ENCODE data around the gene LYRM1.
"Not testable (repeated sequence)": the region's sequence is repeated elsewhere in the genome, so short reads cannot be mapped to it uniquely, and the experiment has no call there.

The LYRM1 gene

GRCh38 chr16:20903899-20904506 is 3.4 kb downstream of the LYRM1 start:
- no peak for DNase-seq

- DNase-seq: no peak
Measured at GRCh38 chr16:20904507-20905081, 4.0 kb downstream of the LYRM1 start.

GRCh38 chr16:20905576-20905975 is 5.0 kb downstream of the LYRM1 start:
- no peak for DNase-seq

- no peak for DNase-seq
Measured at GRCh38 chr16:20906341-20907255, 6.0 kb downstream of the LYRM1 start.

GRCh38 chr16:20910781-20911321 is 10.3 kb downstream of the LYRM1 start:
- no peak for DNase-seq

- no peak for DNase-seq
Measured at GRCh38 chr16:20911361-20911760, 10.8 kb downstream of the LYRM1 start.

- no peak for DNase-seq
Measured at GRCh38 chr16:20916289-20916688, 15.7 kb downstream of the LYRM1 start.

GRCh38 chr16:20916942-20917341 is 16.4 kb downstream of the LYRM1 start:
- DNase-seq: no peak

GRCh38 chr16:20918486-20919239 is 18.1 kb downstream of the LYRM1 start:
- DNase-seq: no peak

GRCh38 chr16:20920091-20920490 is 19.5 kb downstream of the LYRM1 start:
- DNase-seq: no peak

- no peak for DNase-seq
Measured at GRCh38 chr16:20920799-20921198, 20.2 kb downstream of the LYRM1 start.

GRCh38 chr16:20923876-20924275 is 23.3 kb downstream of the LYRM1 start:
- DNase-seq: no peak

- no peak for DNase-seq
Measured at GRCh38 chr16:20925751-20926150, 25.2 kb downstream of the LYRM1 start.

GRCh38 chr16:20928774-20929411 is 28.3 kb downstream of the LYRM1 start:
- no peak for DNase-seq

- not testable (repeated sequence) for DNase-seq
Measured at GRCh38 chr16:20929676-20930364, 29.2 kb downstream of the LYRM1 start.

- DNase-seq: no peak
Measured at GRCh38 chr16:20930365-20930690, 29.8 kb downstream of the LYRM1 start.

- no peak for DNase-seq
Measured at GRCh38 chr16:20931066-20931600, 30.6 kb downstream of the LYRM1 start.

GRCh38 chr16:20933589-20933988 is 33.0 kb downstream of the LYRM1 start:
- DNase-seq: no peak

- DNase-seq: no peak
Measured at GRCh38 chr16:20937736-20938135, 37.2 kb downstream of the LYRM1 start.

- DNase-seq: no peak
Measured at GRCh38 chr16:20938426-20938825, 37.9 kb downstream of the LYRM1 start.

- no peak for DNase-seq
Measured at GRCh38 chr16:20939611-20940010, 39.0 kb downstream of the LYRM1 start.

Measured in NCI-H187 (cell line).